ENCODE data around the gene HYPK. TPM values are rescaled to one million over a fixed set of nuclear protein-coding genes. Genes with fewer than 3 reads are reported as not detected.
"Not testable (repeated sequence)": the region's sequence is repeated elsewhere in the genome, so short reads cannot be mapped to it uniquely, and the experiment has no call there.

HYPK gene
- total and polyA plus RNA-seq, 2 of the 8 experiments (the other 6 are each of a cell fraction or from before 2014, with no cell fraction given), result 5.4 to 17.6 TPM

GRCh38 chr15:43799945-43800285, 484 bp upstream of the HYPK start, which contains the start of gene SERINC4 (continued):
- TF ChIP-seq CTCF (IDR thresholded peaks at IDR 0.05; ENCODE audit: control extremely low read depth in 1 of 3, insufficient read depth in 1 of 3, low read depth in 1 of 3, low read length in 3 of 3) (no peak), CBX8 (IDR thresholded peaks at IDR 0.05; ENCODE audit: borderline replicate concordance, low read depth, low read length) (no peak), BACH1 (IDR thresholded peaks at IDR 0.05; ENCODE audit: low read length) (no peak), EP300 (IDR thresholded peaks at IDR 0.05; ENCODE audit: borderline replicate concordance in 1 of 2, low read depth in 2 of 2, low read length in 2 of 2) (no peak), SP1 (IDR thresholded peaks at IDR 0.05; ENCODE audit: low read depth, low read length) (no peak), EZH2 (IDR thresholded peaks at IDR 0.05; ENCODE audit: low read depth, low read length, severe bottlenecking) (no peak), BRCA1 (IDR thresholded peaks at IDR 0.05; ENCODE audit: low read depth, low read length) (no peak), KDM4A (IDR thresholded peaks at IDR 0.05; ENCODE audit: low read depth, low read length, severe bottlenecking) (no peak), RNF2 (IDR thresholded peaks at IDR 0.05; ENCODE audit: borderline replicate concordance, low read depth, low read length, missing control alignments, poor library complexity, severe bottlenecking) (no peak), JUND (IDR thresholded peaks at IDR 0.05; ENCODE audit: low read length) (no peak)

GRCh38 chr15:43802676-43803075, 2.3 kb downstream of the HYPK start:
- FAIRE-seq; H4K5ac ChIP-seq (ENCODE audit: insufficient read length, low read depth, low read length); H2BK120ac ChIP-seq (replicated peaks; ENCODE audit: low read depth, low read length); H3K23ac ChIP-seq (ENCODE audit: insufficient read length); H3K4me1 ChIP-seq (replicated peaks in 1 of 4; ENCODE audit: control insufficient read depth in 3 of 4, insufficient read depth in 4 of 4, low read length in 3 of 4); H3K56ac ChIP-seq (replicated peaks; ENCODE audit: insufficient read length, low read depth, low read length); H3K23me2 ChIP-seq (ENCODE audit: low read depth, low read length); H2BK12ac ChIP-seq (ENCODE audit: low read depth, low read length); H4K91ac ChIP-seq (replicated peaks; ENCODE audit: insufficient read length, low read length); H3K9me3 ChIP-seq (ENCODE audit: insufficient read depth in 2 of 2, low read depth in 1 of 2, low read length in 1 of 2); H4K20me1 ChIP-seq (replicated peaks in 1 of 2; ENCODE audit: control insufficient read depth in 1 of 2, insufficient read depth in 2 of 2, low read length in 2 of 2); H3K9ac ChIP-seq (replicated peaks in 1 of 4; ENCODE audit: extremely low read depth in 1 of 4, low read depth in 3 of 4, low read length in 3 of 4); H3K79me1 ChIP-seq (ENCODE audit: low read depth, low read length); CTCF ChIA-PET (ENCODE audit: partially characterized antibody); DNase-seq (ENCODE audit: low read depth in 1 of 2, low spot score in 2 of 2); H3K4ac ChIP-seq (replicated peaks; ENCODE audit: insufficient read length, low read depth, low read length); H2BK5ac ChIP-seq (ENCODE audit: low read depth, low read length); H3K4me2 ChIP-seq (ENCODE audit: insufficient read depth in 1 of 2, low read depth in 2 of 2, low read length in 2 of 2); H2AK5ac ChIP-seq (ENCODE audit: low read depth, low read length); H4K8ac ChIP-seq (ENCODE audit: extremely low read depth, insufficient read depth, low read length); H2BK15ac ChIP-seq (ENCODE audit: low read length); H3K18ac ChIP-seq (ENCODE audit: extremely low read depth, low read length); H3K27ac ChIP-seq (ENCODE audit: low read depth, low read length); H2AFZ ChIP-seq (ENCODE audit: low read length); H2BK20ac ChIP-seq (ENCODE audit: low read length); H3K27me3 ChIP-seq (replicated peaks in 1 of 4; ENCODE audit: control insufficient read depth in 3 of 4, extremely low read depth in 1 of 4, insufficient read depth in 3 of 4, low read length in 3 of 4); H3K4me3 ChIP-seq (ENCODE audit: extremely low read depth in 1 of 4, insufficient read depth in 2 of 4, low read depth in 3 of 4, low read length in 4 of 4); H3K14ac ChIP-seq (ENCODE audit: insufficient read length): not testable (repeated sequence)
- POLR2A ChIA-PET (ENCODE audit: partially characterized antibody), result interaction anchor here (0.9 to 8.9 kb wide), 7 partner anchors 9 to 42 kb away, joined by 3 to 71 read pairs (median 4); partner anchors contain the start of genes ELL3, MFAP1 and SERF2
- H3K79me2 ChIP-seq (ENCODE audit: control insufficient read depth in 1 of 2, insufficient read depth in 2 of 2, low read length in 2 of 2), result peaks cover 0 to 13% of the 10 kb centered on the region in 2 experiments; a peak in 2 of 4 replicates
- WGBS, 2 experiments (ENCODE audit: extremely low coverage in 1 of 2, insufficient coverage in 1 of 2, insufficient read length in 1 of 2, insufficient replicate concordance in 2 of 2, low coverage in 1 of 2, low lambda C conversion rate in 2 of 2, missing lambda C conversion rate in 1 of 2), result 92% methylated on average over 7 of the region's 7 CpGs; no CpG with 5 or more reads in 1 of the 2 experiments
- H3K36me3 ChIP-seq (ENCODE audit: control insufficient read depth in 2 of 4, insufficient read depth in 4 of 4, low read length in 3 of 4), result peaks cover 18 to 62% (median 29%) of the 10 kb centered on the region in 4 experiments
